HEK293T (cell line): ENCODE results near the gene COL4A3.

ENCODE experiments used
- CTCF ChIA-PET: fragments of 350-600 bp; formaldehyde crosslinking; extraction: SDS; loops from one replicate; lab custom pipeline; 2021; ENCODE audit warnings: antibody characterized with exemption, inconsistent platforms; lab: Yijun Ruan, JAX
- POLR2A ChIA-PET: fragments of 350-600 bp; formaldehyde crosslinking; extraction: SDS; loops from one replicate; lab custom pipeline; 2020; ENCODE audit warnings: antibody characterized with exemption, inconsistent platforms; lab: Yijun Ruan, JAX
- DNase-seq: peaks from one replicate; pipeline ENCODE4 v3.0.0; 2012; ENCODE audit warnings: mixed read lengths; ENCODE audit errors: extremely low spot score
- ARNT ChIP-seq: fragments of 450-650 bp; IDR thresholded peaks from 2 replicates; pipeline ENCODE4 v1.6.1; 2017; ENCODE audit warnings: mild to moderate bottlenecking
- BHLHE40 ChIP-seq: fragments of 450-650 bp; IDR thresholded peaks from 2 replicates; pipeline ENCODE4 v1.6.1; 2016; ENCODE audit warnings: mild to moderate bottlenecking, moderate library complexity, borderline replicate concordance
- CTBP1 ChIP-seq: fragments of 450-650 bp; IDR thresholded peaks from 2 replicates; pipeline ENCODE4 v1.6.1; 2016; ENCODE audit warnings: borderline replicate concordance
- ELF4 ChIP-seq: fragments of 450-650 bp; IDR thresholded peaks from 2 replicates; pipeline ENCODE4 v1.6.1; 2017; ENCODE audit warnings: antibody characterized with exemption
- FOXA1 ChIP-seq: fragments of 450-650 bp; IDR thresholded peaks from 2 replicates; pipeline ENCODE4 v1.6.1; 2016; ENCODE audit warnings: mild to moderate bottlenecking
- FOXK2 ChIP-seq: fragments of 450-650 bp; IDR thresholded peaks from 2 replicates; pipeline ENCODE4 v1.6.1; 2016; ENCODE audit warnings: mild to moderate bottlenecking
- FOXM1 ChIP-seq: fragments of 450-650 bp; IDR thresholded peaks from 2 replicates; pipeline ENCODE4 v1.6.1; 2017; ENCODE audit warnings: mild to moderate bottlenecking, borderline replicate concordance
- HDGF ChIP-seq: fragments of 450-650 bp; IDR thresholded peaks from 2 replicates; pipeline ENCODE4 v1.6.1; 2017; ENCODE audit warnings: antibody characterized with exemption, borderline replicate concordance
- L3MBTL2 ChIP-seq: fragments of 450-650 bp; conservative IDR thresholded peaks from 2 replicates; pipeline ENCODE4 v1.6.1; 2016; ENCODE audit warnings: mild to moderate bottlenecking
- LEF1 ChIP-seq: fragments of 450-650 bp; IDR thresholded peaks from 2 replicates; pipeline ENCODE4 v1.6.1; 2017; ENCODE audit warnings: mild to moderate bottlenecking, borderline replicate concordance
- NFRKB ChIP-seq: fragments of 450-650 bp; IDR thresholded peaks from 2 replicates; pipeline ENCODE4 v1.6.1; 2016; ENCODE audit warnings: mild to moderate bottlenecking, moderate library complexity
- PKNOX1 ChIP-seq: fragments of 450-650 bp; IDR thresholded peaks from 2 replicates; pipeline ENCODE4 v1.6.1; 2016
- SP1 ChIP-seq: fragments of 450-650 bp; IDR thresholded peaks from 2 replicates; pipeline ENCODE4 v1.6.1; 2017
- SUZ12 ChIP-seq: fragments of 450-650 bp; IDR thresholded peaks from 2 replicates; pipeline ENCODE4 v1.6.1; 2016; ENCODE audit warnings: mild to moderate bottlenecking
- TARDBP ChIP-seq: fragments of 450-650 bp; IDR thresholded peaks from 2 replicates; pipeline ENCODE4 v1.6.1; 2016
- ZNF384 ChIP-seq: fragments of 450-650 bp; IDR thresholded peaks from 2 replicates; pipeline ENCODE4 v1.6.1; 2016

The COL4A3 gene

GRCh38 chr2:227143895-227144294, 20.5 kb upstream of the COL4A3 start:
- POLR2A ChIA-PET = no interaction called here
- no peak for DNase-seq
- CTCF ChIA-PET = no interaction called here
- TF ChIP-seq TARDBP = no peak
- TF ChIP-seq ZNF384 = no peak
- no peak for TF ChIP-seq SUZ12
- TF ChIP-seq FOXM1 = no peak
- no peak for TF ChIP-seq CTBP1
- no peak for TF ChIP-seq L3MBTL2
- TF ChIP-seq FOXK2 = no peak
- TF ChIP-seq ARNT = no peak
- TF ChIP-seq NFRKB = no peak
- TF ChIP-seq LEF1 = no peak
- no peak for TF ChIP-seq PKNOX1
- no peak for TF ChIP-seq FOXA1
- TF ChIP-seq BHLHE40 = no peak
- no peak for TF ChIP-seq SP1
- TF ChIP-seq HDGF = no peak

GRCh38 chr2:227146456-227146855, 18.0 kb upstream of the COL4A3 start:
- no peak for DNase-seq
- ChIA-PET CTCF (no interaction called here), POLR2A (no interaction called here)
- TF ChIP-seq FOXA1 = no peak
- no peak for TF ChIP-seq PKNOX1
- no peak for TF ChIP-seq BHLHE40
- no peak for TF ChIP-seq SUZ12
- TF ChIP-seq ARNT = no peak
- TF ChIP-seq HDGF = no peak
- TF ChIP-seq NFRKB = no peak
- TF ChIP-seq TARDBP = no peak
- no peak for TF ChIP-seq ZNF384
- TF ChIP-seq SP1 = no peak
- TF ChIP-seq L3MBTL2 = no peak
- no peak for TF ChIP-seq FOXM1
- TF ChIP-seq CTBP1 = no peak

- ChIA-PET CTCF (no interaction called here), POLR2A (no interaction called here)
- no peak for DNase-seq
- TF ChIP-seq NFRKB (no peak), FOXM1 (no peak), TARDBP (no peak), LEF1 (no peak)
Measured at GRCh38 chr2:227147023-227147422, 17.4 kb upstream of the COL4A3 start.

DNA sequence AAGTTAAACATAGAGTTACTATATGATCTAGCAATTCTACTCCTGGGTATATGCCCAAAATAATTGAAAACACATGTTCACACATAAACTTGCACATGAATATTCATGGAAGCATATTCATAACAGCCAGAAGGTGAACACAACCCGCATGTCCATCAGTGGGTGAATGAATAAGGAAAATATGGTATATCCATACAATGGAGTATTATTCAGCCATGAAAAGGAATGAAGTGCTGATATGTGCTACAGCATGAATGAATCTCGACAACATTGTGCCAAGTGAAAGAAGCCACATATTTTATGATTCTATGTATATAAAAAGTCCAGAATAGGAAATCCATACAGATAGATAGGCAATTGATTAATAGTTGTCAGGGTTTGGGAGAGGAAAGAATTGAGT, 16.3 kb upstream of the COL4A3 start:
- TF ChIP-seq HDGF = no peak
- no peak for TF ChIP-seq PKNOX1
- no peak for TF ChIP-seq ZNF384
- TF ChIP-seq FOXM1 = no peak
- TF ChIP-seq L3MBTL2 = no peak
- TF ChIP-seq SUZ12 = no peak
- no peak for DNase-seq
- ChIA-PET CTCF (no interaction called here), POLR2A (no interaction called here)

DNA sequence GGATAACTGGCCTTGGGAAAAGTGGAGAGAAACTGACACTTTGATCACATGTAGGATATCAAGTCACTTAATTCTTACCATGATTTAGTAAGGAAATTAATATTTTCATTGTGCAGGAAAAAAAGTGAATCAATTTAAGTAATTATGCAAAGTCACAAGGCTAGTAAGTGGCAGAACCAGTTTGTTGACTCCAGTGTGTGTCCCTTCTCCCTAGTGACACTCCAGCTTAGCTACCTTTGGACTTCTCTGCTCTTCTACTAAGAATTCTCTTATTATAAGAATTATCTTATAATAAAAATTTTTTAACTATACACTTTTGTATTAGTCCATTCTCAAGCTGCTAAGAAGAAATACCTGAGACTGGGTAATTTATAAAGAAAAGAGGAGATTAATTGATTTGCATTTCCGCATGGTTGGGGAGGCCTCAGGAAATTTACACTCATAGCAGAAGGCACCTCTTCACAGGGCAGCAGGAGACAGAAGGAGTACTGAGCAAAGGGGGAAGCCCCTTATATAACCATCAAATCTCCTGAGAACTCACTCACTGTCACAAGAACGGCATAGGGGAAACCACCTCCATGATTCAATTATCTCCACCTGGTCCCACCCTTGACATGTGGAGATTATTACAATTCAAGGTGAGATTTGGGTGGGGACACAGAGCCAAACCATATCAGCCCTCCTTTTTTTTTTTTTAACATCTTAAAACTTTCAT, 14.0 kb upstream of the COL4A3 start:
- no peak for TF ChIP-seq ELF4
- TF ChIP-seq L3MBTL2 = no peak
- TF ChIP-seq SUZ12 = no peak
- TF ChIP-seq HDGF = no peak
- no peak for TF ChIP-seq FOXM1
- no peak for TF ChIP-seq CTBP1
- POLR2A ChIA-PET = no interaction called here
- CTCF ChIA-PET = interaction anchor here (0.5 kb wide), 1 partner anchor 257 kb away, joined by 3 read pairs; no protein-coding TSS in a partner anchor
- DNase-seq = no peak

- TF ChIP-seq ZNF384 = no peak
- TF ChIP-seq SUZ12 = no peak
- TF ChIP-seq FOXK2 = no peak
- TF ChIP-seq SP1 = no peak
- TF ChIP-seq BHLHE40 = no peak
- TF ChIP-seq ELF4 = no peak
- no peak for TF ChIP-seq HDGF
- no peak for TF ChIP-seq NFRKB
- TF ChIP-seq LEF1 = no peak
- no peak for TF ChIP-seq PKNOX1
- no peak for TF ChIP-seq L3MBTL2
- TF ChIP-seq FOXM1 = no peak
- ChIA-PET CTCF (no interaction called here), POLR2A (no interaction called here)
- DNase-seq = no peak
Measured at GRCh38 chr2:227152093-227152766, 12.2 kb upstream of the COL4A3 start.
